Measurements from ENCODE around the gene GH2.
"Not testable (repeated sequence)": the region's sequence is repeated elsewhere in the genome, so short reads cannot be mapped to it uniquely, and the experiment has no call there.

The GH2 gene

DNA sequence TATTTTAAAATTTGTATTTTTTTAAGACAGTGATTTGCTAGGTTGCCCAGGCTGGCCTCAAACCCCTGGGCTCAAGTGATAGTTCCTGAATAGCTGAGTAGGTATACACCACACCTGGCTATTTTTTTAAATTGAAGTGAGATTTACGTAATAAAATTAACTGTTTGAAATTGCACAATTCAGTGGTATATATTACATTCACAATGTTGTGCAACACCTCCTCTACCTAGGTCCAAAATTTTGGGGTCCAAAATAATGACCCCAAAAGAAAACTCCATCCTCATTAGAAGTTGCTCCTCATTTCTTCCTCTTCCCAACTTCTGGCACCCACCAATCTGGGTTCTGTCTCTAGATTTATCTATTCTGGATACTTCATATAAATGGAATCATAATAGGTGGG is 36.2 kb downstream of the GH2 start:
- H3K36me3 Mint-ChIP-seq (ENCODE audit: low read depth), result peaks cover 18% of the 10 kb centered on the region
- H3K27ac Mint-ChIP-seq, result no peak overlapping the region
- H3K27me3 Mint-ChIP-seq, result peaks cover 7% of the 10 kb centered on the region
- intact Hi-C loops (cut with micrococcal nuclease), result no loop called here
- peaks cover 40% of the 10 kb centered on the region for H3K4me1 Mint-ChIP-seq (ENCODE audit: low read depth)
- H3K9me3 Mint-ChIP-seq, result peaks cover 8% of the 10 kb centered on the region
- H3K4me3 Mint-ChIP-seq, result no peak overlapping the region

- intact Hi-C loops (cut with micrococcal nuclease), result loop anchor here (5.0 kb wide), 3 partner anchors 72 to 407 kb away; partner anchors contain the start of genes CCDC47, DDX42 and STRADA
- peaks cover 8% of the 10 kb centered on the region for H3K9me3 Mint-ChIP-seq
- H3K4me1 Mint-ChIP-seq (ENCODE audit: low read depth), result peaks cover 46% of the 10 kb centered on the region
- peak overlapping the region; percentile 87 for H3K4me3 Mint-ChIP-seq
- H3K27ac Mint-ChIP-seq, result peak overlapping the region; percentile 93
- peaks cover 18% of the 10 kb centered on the region for H3K36me3 Mint-ChIP-seq (ENCODE audit: low read depth)
- no peaks in the 10 kb centered on the region for H3K27me3 Mint-ChIP-seq
These were observed 37.6 kb downstream of the GH2 start for GRCh38 chr17:63843910-63844677.

- peaks cover 48% of the 10 kb centered on the region for H3K4me1 Mint-ChIP-seq (ENCODE audit: low read depth)
- intact Hi-C loops (cut with micrococcal nuclease), result loop anchor here (5.0 kb wide), 3 partner anchors 71 to 406 kb away; partner anchors contain the start of genes CCDC47, DDX42 and STRADA
- H3K27ac Mint-ChIP-seq, result peak overlapping the region; percentile 93
- H3K9me3 Mint-ChIP-seq, H3K27me3 Mint-ChIP-seq: not testable (repeated sequence)
- H3K4me3 Mint-ChIP-seq, result peak overlapping the region; percentile 87
- H3K36me3 Mint-ChIP-seq (ENCODE audit: low read depth), result peaks cover 22% of the 10 kb centered on the region
These were observed 38.3 kb downstream of the GH2 start for GRCh38 chr17:63843387-63843888.

GRCh38 chr17:63842540-63843386 is 39.0 kb downstream of the GH2 start, which contains the start of gene SMARCD2:
Gene SMARCD2 (minus strand): TSS chr17:63842685. CDS start chr17:63842674, 11 bp downstream.
- H3K27ac Mint-ChIP-seq, result peak within 1 kb of the TSS; percentile 93
- peaks cover 29% of the 10 kb centered on the region for H3K36me3 Mint-ChIP-seq (ENCODE audit: low read depth)
- peak within 1 kb of the TSS; percentile 87 for H3K4me3 Mint-ChIP-seq
- H3K4me1 Mint-ChIP-seq (ENCODE audit: low read depth), result peaks cover 49% of the 10 kb centered on the region
- peaks cover 1% of the 10 kb centered on the region for H3K9me3 Mint-ChIP-seq
- intact Hi-C loops (cut with micrococcal nuclease), result loop anchor here (1.0 to 5.0 kb wide), 4 partner anchors 15 to 405 kb away; partner anchors contain the start of genes CCDC47, DDX42, FTSJ3 and PSMC5
- no peaks in the 10 kb centered on the region for H3K27me3 Mint-ChIP-seq

GRCh38 chr17:63842173-63842539 is 39.6 kb downstream of the GH2 start:
- H3K4me3 Mint-ChIP-seq, result peak overlapping the region; percentile 87
- H3K4me1 Mint-ChIP-seq (ENCODE audit: low read depth), result peaks cover 49% of the 10 kb centered on the region
- no peaks in the 10 kb centered on the region for H3K9me3 Mint-ChIP-seq
- intact Hi-C loops (cut with micrococcal nuclease), result loop anchor here (1.0 to 5.0 kb wide), 4 partner anchors 15 to 405 kb away; partner anchors contain the start of genes CCDC47, DDX42, FTSJ3 and PSMC5
- peaks cover 35% of the 10 kb centered on the region for H3K36me3 Mint-ChIP-seq (ENCODE audit: low read depth)
- peak overlapping the region; percentile 93 for H3K27ac Mint-ChIP-seq
- no peaks in the 10 kb centered on the region for H3K27me3 Mint-ChIP-seq

GRCh38 chr17:63841350-63842172 is 40.2 kb downstream of the GH2 start:
- intact Hi-C loops (cut with micrococcal nuclease), result loop anchor here (1.0 to 5.0 kb wide), 5 partner anchors 8 to 404 kb away; partner anchors contain the start of genes CCDC47, DDX42, FTSJ3 and PSMC5
- H3K4me1 Mint-ChIP-seq (ENCODE audit: low read depth), result peaks cover 49% of the 10 kb centered on the region

GRCh38 chr17:63840591-63841349 is 41.0 kb downstream of the GH2 start:
- H3K27me3 Mint-ChIP-seq, result no peaks in the 10 kb centered on the region
- peaks cover 49% of the 10 kb centered on the region for H3K36me3 Mint-ChIP-seq (ENCODE audit: low read depth)
- H3K9me3 Mint-ChIP-seq, result no peaks in the 10 kb centered on the region
- H3K4me3 Mint-ChIP-seq, result peak overlapping the region; percentile 87
- intact Hi-C loops (cut with micrococcal nuclease), result loop anchor here (1.0 to 5.0 kb wide), 4 partner anchors 9 to 403 kb away; partner anchors contain the start of genes CCDC47, DDX42 and STRADA
- peaks cover 51% of the 10 kb centered on the region for H3K4me1 Mint-ChIP-seq (ENCODE audit: low read depth)
- peak overlapping the region; percentile 93 for H3K27ac Mint-ChIP-seq

More at GRCh38 chr17:63841350-63842172, 40.2 kb downstream of the GH2 start:
- H3K9me3 Mint-ChIP-seq, result no peaks in the 10 kb centered on the region
- peak overlapping the region; percentile 93 for H3K27ac Mint-ChIP-seq
- H3K27me3 Mint-ChIP-seq, result no peaks in the 10 kb centered on the region
- H3K4me3 Mint-ChIP-seq, result peak overlapping the region; percentile 87
- H3K36me3 Mint-ChIP-seq (ENCODE audit: low read depth), result peaks cover 41% of the 10 kb centered on the region

GRCh38 chr17:63838631-63839171 is 43.0 kb downstream of the GH2 start:
- Mint-ChIP-seq H3K27me3 (no peaks in the 10 kb centered on the region), H3K36me3 (ENCODE audit: low read depth) (peaks cover 69% of the 10 kb centered on the region), H3K4me3 (no peak overlapping the region), H3K9me3 (no peaks in the 10 kb centered on the region), H3K4me1 (ENCODE audit: low read depth) (peaks cover 64% of the 10 kb centered on the region), H3K27ac (peak overlapping the region; percentile 12)
- intact Hi-C loops (cut with micrococcal nuclease), result no loop called here

GRCh38 chr17:63837962-63838600 is 43.7 kb downstream of the GH2 start:
- Mint-ChIP-seq H3K4me3 (no peak overlapping the region), H3K36me3 (ENCODE audit: low read depth) (peaks cover 75% of the 10 kb centered on the region), H3K9me3 (no peaks in the 10 kb centered on the region), H3K4me1 (ENCODE audit: low read depth) (peaks cover 58% of the 10 kb centered on the region), H3K27ac (peak overlapping the region; percentile 12), H3K27me3 (no peaks in the 10 kb centered on the region)
- intact Hi-C loops (cut with micrococcal nuclease), result no loop called here

DNA sequence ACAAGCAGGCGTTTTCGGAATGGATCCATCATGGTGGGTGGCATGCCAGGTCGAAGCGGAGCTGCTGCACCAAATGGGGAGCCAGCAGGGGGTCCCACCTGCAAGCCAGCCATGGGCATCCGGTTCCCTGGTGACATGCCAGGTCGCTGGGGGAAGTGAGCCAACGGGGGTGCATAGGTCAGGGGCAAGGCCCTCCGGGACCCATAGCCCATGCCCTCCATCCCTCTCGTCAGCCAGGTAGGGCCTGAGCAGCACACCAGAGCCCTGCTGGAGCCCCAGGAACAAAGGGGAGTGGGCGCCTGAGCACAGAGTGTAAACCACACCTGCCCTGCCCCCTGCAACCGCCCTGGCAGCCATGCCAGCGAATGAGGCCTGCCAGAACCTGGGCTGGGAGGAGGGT is 44.3 kb downstream of the GH2 start:
- intact Hi-C loops (cut with micrococcal nuclease), result no loop called here
- Mint-ChIP-seq H3K9me3 (no peaks in the 10 kb centered on the region), H3K36me3 (ENCODE audit: low read depth) (peaks cover 81% of the 10 kb centered on the region), H3K27ac (no peak overlapping the region), H3K4me1 (ENCODE audit: low read depth) (peaks cover 58% of the 10 kb centered on the region), H3K27me3 (no peaks in the 10 kb centered on the region), H3K4me3 (no peak overlapping the region)

DNA sequence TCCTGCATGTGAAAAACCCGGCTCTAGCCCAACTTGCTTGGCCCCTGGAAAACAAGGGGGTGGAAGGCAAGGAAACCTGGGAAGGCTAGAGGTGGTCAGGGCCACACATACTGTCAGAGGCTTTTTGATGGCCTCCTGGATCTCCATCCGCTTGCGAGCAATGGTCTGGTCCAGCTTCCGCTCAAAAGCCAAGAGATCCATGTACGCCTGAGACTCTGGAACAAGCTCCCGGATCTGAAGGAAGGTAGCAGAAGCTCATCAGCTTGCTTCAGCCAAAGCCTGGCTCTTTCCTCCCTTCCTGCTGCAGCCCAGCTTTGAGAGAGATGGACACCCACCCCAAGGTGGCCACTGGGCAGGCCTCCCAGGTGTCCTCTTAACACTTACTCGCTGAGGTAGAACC is 44.9 kb downstream of the GH2 start:
- Mint-ChIP-seq H3K9me3 (no peaks in the 10 kb centered on the region), H3K4me3 (no peak overlapping the region), H3K27me3 (no peaks in the 10 kb centered on the region), H3K27ac (no peak overlapping the region), H3K36me3 (ENCODE audit: low read depth) (peaks cover 81% of the 10 kb centered on the region), H3K4me1 (ENCODE audit: low read depth) (peaks cover 58% of the 10 kb centered on the region)
- intact Hi-C loops (cut with micrococcal nuclease), result no loop called here

GRCh38 chr17:63835167-63835720 is 46.5 kb downstream of the GH2 start:
- no peak overlapping the region for H3K4me3 Mint-ChIP-seq
- peaks cover 47% of the 10 kb centered on the region for H3K4me1 Mint-ChIP-seq (ENCODE audit: low read depth)
- intact Hi-C loops (cut with micrococcal nuclease), result no loop called here
- no peaks in the 10 kb centered on the region for H3K27me3 Mint-ChIP-seq
- H3K36me3 Mint-ChIP-seq (ENCODE audit: low read depth), result peaks cover 86% of the 10 kb centered on the region
- peak overlapping the region; percentile 69 for H3K27ac Mint-ChIP-seq
- no peaks in the 10 kb centered on the region for H3K9me3 Mint-ChIP-seq
